Upper lobe of right lung (tissue), 1 donor: Measurements from ENCODE around the gene REXO5. TPM values are rescaled to one million over a fixed set of nuclear protein-coding genes. Genes with fewer than 3 reads are reported as not detected.

ENCODE experiments used
- ATAC-seq: fragments of 200-7000 bp; cut with Tn5 transposase; one replicate; pipeline ENCODE4 v1.9.1; 2020; ENCODE audit warnings: mild to moderate bottlenecking, moderate library complexity
- DNase-seq: peaks from one replicate; pipeline ENCODE4 v3.0.0-alpha.2; 2020
- H3K27ac ChIP-seq: fragments of 200-600 bp; one replicate; pipeline ENCODE4 v1.8.0; 2022
- H3K27me3 ChIP-seq: fragments of 200-600 bp; one replicate; pipeline ENCODE4 v1.8.0; 2022; ENCODE audit warnings: mild to moderate bottlenecking
- H3K36me3 ChIP-seq: fragments of 200-600 bp; one replicate; pipeline ENCODE4 v1.8.0; 2022
- H3K4me1 ChIP-seq: fragments of 200-600 bp; one replicate; pipeline ENCODE4 v1.8.0; 2022
- H3K4me3 ChIP-seq: fragments of 200-600 bp; one replicate; pipeline ENCODE4 v1.8.0; 2022; ENCODE audit warnings: mild to moderate bottlenecking
- H3K9me3 ChIP-seq: fragments of 200-600 bp; one replicate; pipeline ENCODE4 v1.8.0; 2022
- intact Hi-C: fragments of 100-400 bp; cut with DNase I; formaldehyde crosslinking; loops from one replicate; pipeline ENCODE4 v1.11.0; 2022
- total RNA-seq: library from RNA; stranded (reverse); fragmentation: NEBNext Ultra II Directional; extraction: Animal tissue kit (Norgen Biotek cat#: 25700); gene quantifications from one replicate; pipeline ENCODE4 v1.2.1, GENCODE V29; 2021
- TF ChIP-seq, protein P1 (sequence below): fragments of 200-600 bp; IDR thresholded peaks from one replicate; pipeline ENCODE4 v1.8.0; 2022; ENCODE audit warnings: antibody characterized with exemption
- donor health status: DM: no; HTN: yes; CAD: no; lungs with severe emphysema.

The REXO5 gene
- total RNA-seq, 1 donor from 2014 or later: 1.4 TPM

DNA sequence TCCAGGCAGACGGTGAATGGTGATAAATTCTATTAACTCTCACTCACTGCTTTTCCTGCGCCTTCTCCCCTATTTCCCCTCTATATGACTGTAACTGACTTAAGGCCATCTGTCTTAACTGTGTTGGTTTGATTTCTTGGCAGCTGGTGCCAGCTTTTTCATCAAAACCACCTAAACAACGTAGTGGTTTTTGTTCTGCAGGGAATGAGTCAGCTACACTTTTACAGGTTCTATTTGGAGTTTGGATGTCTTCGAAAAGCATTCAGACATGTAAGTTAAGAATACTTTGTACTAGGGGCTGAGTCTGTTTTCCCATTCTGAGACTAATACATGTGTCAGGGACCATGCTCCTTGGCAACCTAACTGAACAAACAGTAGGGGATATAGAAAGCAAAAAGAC, 8.5 kb downstream of the REXO5 start:
- intact Hi-C loops: no loop called here
- ATAC-seq: no peak
- H3K27me3 ChIP-seq: no peaks in the 10 kb centered on the region
- no peaks in the 10 kb centered on the region for H3K9me3 ChIP-seq
- H3K4me3 ChIP-seq: no peak overlapping the region
- no peaks in the 10 kb centered on the region for H3K4me1 ChIP-seq
- TF ChIP-seq, protein P1, sequence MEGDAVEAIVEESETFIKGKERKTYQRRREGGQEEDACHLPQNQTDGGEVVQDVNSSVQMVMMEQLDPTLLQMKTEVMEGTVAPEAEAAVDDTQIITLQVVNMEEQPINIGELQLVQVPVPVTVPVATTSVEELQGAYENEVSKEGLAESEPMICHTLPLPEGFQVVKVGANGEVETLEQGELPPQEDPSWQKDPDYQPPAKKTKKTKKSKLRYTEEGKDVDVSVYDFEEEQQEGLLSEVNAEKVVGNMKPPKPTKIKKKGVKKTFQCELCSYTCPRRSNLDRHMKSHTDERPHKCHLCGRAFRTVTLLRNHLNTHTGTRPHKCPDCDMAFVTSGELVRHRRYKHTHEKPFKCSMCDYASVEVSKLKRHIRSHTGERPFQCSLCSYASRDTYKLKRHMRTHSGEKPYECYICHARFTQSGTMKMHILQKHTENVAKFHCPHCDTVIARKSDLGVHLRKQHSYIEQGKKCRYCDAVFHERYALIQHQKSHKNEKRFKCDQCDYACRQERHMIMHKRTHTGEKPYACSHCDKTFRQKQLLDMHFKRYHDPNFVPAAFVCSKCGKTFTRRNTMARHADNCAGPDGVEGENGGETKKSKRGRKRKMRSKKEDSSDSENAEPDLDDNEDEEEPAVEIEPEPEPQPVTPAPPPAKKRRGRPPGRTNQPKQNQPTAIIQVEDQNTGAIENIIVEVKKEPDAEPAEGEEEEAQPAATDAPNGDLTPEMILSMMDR: no peak
- no peaks in the 10 kb centered on the region for H3K36me3 ChIP-seq
- DNase-seq: no peak
- no peak overlapping the region for H3K27ac ChIP-seq

DNA sequence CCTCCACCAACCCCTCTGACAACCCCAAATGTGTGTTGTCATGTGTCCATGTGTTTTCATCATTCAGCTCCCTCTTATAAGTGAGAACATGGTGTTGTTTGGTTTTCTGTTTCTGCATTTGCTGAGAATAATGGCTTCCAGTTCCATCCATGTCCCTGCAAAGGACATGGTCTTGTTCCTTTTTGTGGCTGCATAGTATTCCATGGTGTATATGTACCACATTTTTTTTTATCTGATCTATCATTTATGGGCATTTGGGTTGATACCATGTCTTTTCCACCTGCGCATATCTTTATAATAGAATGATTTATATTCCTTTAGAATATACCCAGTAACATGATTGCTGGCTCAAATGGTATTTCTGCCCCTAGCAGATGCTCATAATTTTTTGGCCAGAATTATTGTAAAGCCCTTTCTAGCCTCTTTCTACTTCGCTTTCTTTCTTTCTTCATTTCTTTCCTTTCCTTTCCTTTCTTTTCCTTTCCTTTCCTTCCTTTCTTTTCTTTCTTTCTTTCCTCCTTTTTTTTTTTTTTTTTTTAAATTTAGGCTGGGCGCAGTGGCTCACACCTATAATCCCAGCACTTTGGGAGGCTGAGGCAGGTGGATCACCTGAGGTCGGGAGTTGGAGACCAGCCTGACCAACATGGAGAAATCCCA, 12.7 kb downstream of the REXO5 start:
- no peak for DNase-seq
- Histone ChIP-seq H3K9me3 (no peaks in the 10 kb centered on the region), H3K4me1 (no peaks in the 10 kb centered on the region), H3K4me3 (no peak overlapping the region), H3K36me3 (no peaks in the 10 kb centered on the region), H3K27ac (no peak overlapping the region), H3K27me3 (no peaks in the 10 kb centered on the region)
- TF ChIP-seq, protein P1: no peak
- no peak for ATAC-seq
- intact Hi-C loops: no loop called here

DNA sequence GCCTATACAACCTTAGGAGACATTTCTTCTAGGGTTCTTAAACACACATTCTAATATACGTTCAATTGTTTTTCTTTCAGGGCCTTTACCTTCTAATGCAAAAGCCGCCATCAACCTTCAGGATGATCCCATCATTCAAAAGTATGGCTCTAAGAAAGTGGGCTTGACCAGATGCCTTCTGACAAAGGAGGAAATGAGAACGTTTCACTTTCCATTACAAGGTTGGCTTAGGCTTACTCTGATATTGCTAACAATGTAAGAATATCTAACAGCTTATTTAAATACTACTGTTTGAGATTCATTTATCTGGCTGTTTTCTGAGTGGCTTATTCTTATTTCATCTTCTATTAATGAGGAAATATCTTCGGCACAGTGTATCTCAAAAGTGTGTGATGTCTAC, 15.4 kb downstream of the REXO5 start:
- intact Hi-C loops: no loop called here
- TF ChIP-seq, protein P1: no peak
- Histone ChIP-seq H3K27me3 (no peaks in the 10 kb centered on the region), H3K9me3 (no peaks in the 10 kb centered on the region), H3K36me3 (no peaks in the 10 kb centered on the region), H3K4me1 (no peaks in the 10 kb centered on the region), H3K27ac (no peak overlapping the region), H3K4me3 (no peak overlapping the region)
- no peak for ATAC-seq
- DNase-seq: no peak

DNA sequence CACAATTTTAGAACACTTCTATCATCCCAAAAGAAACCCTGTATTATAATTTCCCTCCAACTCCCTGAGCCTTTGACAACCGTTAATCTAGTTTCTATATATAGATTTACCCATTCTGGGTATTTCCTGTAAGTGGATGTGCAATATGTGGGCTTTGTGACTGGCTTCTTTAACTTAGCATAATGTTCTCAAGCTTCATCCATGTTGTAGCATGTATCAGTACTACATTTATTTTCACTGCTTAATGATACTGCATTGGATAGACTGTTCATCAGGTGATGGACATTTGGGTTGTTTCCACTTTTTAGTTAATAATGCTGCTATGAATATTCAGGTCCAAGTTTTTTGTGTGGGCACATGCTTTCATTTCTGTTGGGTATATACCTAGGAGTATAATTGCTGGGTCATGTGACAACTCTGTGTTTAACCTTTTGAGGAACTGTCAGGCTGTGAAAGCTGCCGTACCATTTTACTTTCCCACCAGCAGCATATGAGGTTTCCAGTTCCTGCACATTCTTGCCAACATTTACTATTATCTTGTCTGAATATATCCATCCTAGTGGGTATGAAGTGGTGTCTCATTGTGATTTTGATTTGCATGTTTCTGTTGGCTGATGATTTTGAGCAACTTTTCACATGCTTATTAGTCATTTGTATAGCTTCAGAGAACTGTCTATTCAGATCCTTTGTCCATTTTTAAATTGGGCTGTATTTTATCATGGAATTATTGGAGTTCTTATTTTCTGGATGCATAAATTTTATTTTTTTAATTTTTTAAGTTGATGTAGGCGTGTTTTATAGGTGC, 16.4 kb downstream of the REXO5 start:
- intact Hi-C loops: no loop called here

DNA sequence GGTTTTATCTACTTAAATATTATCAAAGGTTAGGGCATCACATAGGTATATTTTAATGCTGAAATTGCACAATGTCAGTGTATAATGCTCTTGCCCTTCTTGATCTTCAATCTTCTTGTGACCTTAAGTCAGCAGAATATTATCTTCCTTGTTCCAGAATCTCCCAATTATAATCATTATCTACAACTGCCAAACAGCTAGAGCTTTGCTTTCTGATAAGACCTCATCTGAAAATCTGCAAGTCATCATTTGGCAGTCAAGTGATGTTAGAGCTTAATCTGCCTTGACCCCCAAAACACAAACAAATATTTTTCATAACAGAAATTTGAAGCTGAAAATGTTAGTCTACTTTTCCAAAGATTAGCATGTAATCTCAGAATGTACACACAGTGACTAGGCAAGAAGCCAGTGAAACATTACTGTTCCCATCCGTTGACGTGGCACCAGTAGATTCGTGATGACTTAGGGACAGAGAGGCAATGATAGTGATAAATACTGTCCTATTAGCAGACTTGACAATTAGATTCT, 19.8 kb downstream of the REXO5 start:
- Histone ChIP-seq H3K27me3 (no peaks in the 10 kb centered on the region), H3K9me3 (no peaks in the 10 kb centered on the region), H3K36me3 (no peaks in the 10 kb centered on the region), H3K27ac (no peak overlapping the region), H3K4me3 (no peak overlapping the region), H3K4me1 (no peaks in the 10 kb centered on the region)
- DNase-seq (no peak), ATAC-seq (no peak)
- TF ChIP-seq, protein P1: no peak
- intact Hi-C loops: no loop called here

More for the DNA sequence above, 16.4 kb downstream of the REXO5 start:
- no peaks in the 10 kb centered on the region for H3K9me3 ChIP-seq
- no peak overlapping the region for H3K4me3 ChIP-seq
- ATAC-seq (no peak), DNase-seq (no peak)
- H3K27ac ChIP-seq: no peak overlapping the region
- no peaks in the 10 kb centered on the region for H3K27me3 ChIP-seq
- no peaks in the 10 kb centered on the region for H3K36me3 ChIP-seq
- TF ChIP-seq, protein P1: no peak
- no peaks in the 10 kb centered on the region for H3K4me1 ChIP-seq
